A549 (cell line): ENCODE results near the gene ENTPD2. TPM values are rescaled to one million over a fixed set of nuclear protein-coding genes. Genes with fewer than 3 reads are reported as not detected.

Source experiments
- ATAC-seq, 2 experiments: fragments of 200-7000 bp in 1 of 2; fragments of >200 bp in 1 of 2; cut with Nextera tagmentation in 1 of 2; cut with Tn5 transposase in 1 of 2; 3 replicates each; pipeline versions ENCODE4 v1.8.0 to v1.9.1; 2018 to 2020; ENCODE audit warnings: mild to moderate bottlenecking in 1 of 2, moderate library complexity in 1 of 2
- CTCF ChIA-PET: fragments of 300-600 bp; sonication (Branson Sonifier 250); formaldehyde crosslinking; extraction: SDS; loops from one replicate; lab custom pipeline; 2021; ENCODE audit warnings: antibody characterized with exemption, inconsistent platforms; lab: Yijun Ruan, JAX
- POLR2A ChIA-PET: fragments of 350-600 bp; formaldehyde crosslinking; extraction: SDS; loops from one replicate; lab custom pipeline; 2021; ENCODE audit warnings: antibody characterized with exemption, inconsistent platforms; lab: Yijun Ruan, JAX
- DNase-seq, 2 experiments: peaks; one replicate each; pipeline versions ENCODE4 v3.0.0 to v3.0.0-alpha.2; 2011 to 2016; ENCODE audit warnings: low read depth in 1 of 2, low spot score in 1 of 2
- FAIRE-seq: peaks from 2 replicates; lab custom pipeline; 2011; peaks lifted over from hg19 to GRCh38; lab: Jason Lieb, UNC
- H3K27ac ChIP-seq, 2 experiments: fragments of >200 bp; sonication (Bioruptor Twin); formaldehyde crosslinking; 3 replicates each; pipeline ENCODE4 v1.5.1; 2016 to 2017
- H3K4me1 ChIP-seq: fragments of >200 bp; sonication (Bioruptor Twin); formaldehyde crosslinking; 3 replicates; pipeline ENCODE4 v1.6.1; 2016
- H3K4me2 ChIP-seq: fragments of >200 bp; sonication (Bioruptor Twin); formaldehyde crosslinking; 3 replicates; pipeline ENCODE4 v1.6.1; 2016
- H3K4me3 ChIP-seq: fragments of >200 bp; sonication (Bioruptor Twin); formaldehyde crosslinking; 3 replicates; pipeline ENCODE4 v1.5.1; 2016
- H3K9me3 ChIP-seq: fragments of >200 bp; sonication (Bioruptor Twin); formaldehyde crosslinking; 3 replicates; pipeline ENCODE4 v1.6.1; 2016
- ESRRA ChIP-seq: fragments of 150-350 bp; IDR thresholded peaks from 2 replicates; pipeline ENCODE4 v1.6.1; 2014; ENCODE audit warnings: mild to moderate bottlenecking, low read length, borderline replicate concordance
- HOXA7 ChIP-seq: fragments of 250-450 bp; sonication (Bioruptor Pico); IDR thresholded peaks from 2 replicates; pipeline ENCODE4 v1.5.0; 2020; ENCODE audit warnings: mild to moderate bottlenecking, moderate library complexity
- MAX ChIP-seq: IDR thresholded peaks from 2 replicates; pipeline ENCODE4 v1.6.1; 2012
- MYC ChIP-seq: IDR thresholded peaks from 2 replicates; pipeline ENCODE4 v1.6.1; 2012; ENCODE audit warnings: mild to moderate bottlenecking, inconsistent platforms, low read length, improper control_type of control experiment, borderline replicate concordance
- POLR2A ChIP-seq: IDR thresholded peaks from 2 replicates; pipeline ENCODE4 v1.6.1; 2012; ENCODE audit warnings: mild to moderate bottlenecking, low read length
- RAD21 ChIP-seq, 2 experiments: fragments of >200 bp in 1 of 2; sonication (Bioruptor Twin) in 1 of 2; formaldehyde crosslinking in 1 of 2; IDR thresholded peaks in 1 of 2; conservative IDR thresholded peaks in 1 of 2; 2 replicates in 1 of 2; 3 replicates in 1 of 2; pipeline ENCODE4 v1.6.1; 2012 to 2018; ENCODE audit warnings: inconsistent platforms in 1 of 2
- RNF2 ChIP-seq: fragments of 200-600 bp; sonication (generic); IDR thresholded peaks from 2 replicates; pipeline ENCODE4 v1.6.1; 2016; ENCODE audit warnings: low read depth, mild to moderate bottlenecking, antibody characterized with exemption, moderate library complexity, borderline replicate concordance
- SMC3 ChIP-seq: fragments of >200 bp; sonication (Bioruptor Twin); formaldehyde crosslinking; IDR thresholded peaks from 3 replicates; pipeline ENCODE4 v1.6.1; 2018; ENCODE audit warnings: inconsistent platforms
- WGBS: methylation state at CpG from one replicate; pipeline ENCODE4 v1.1.6; 2017; ENCODE audit errors: missing lambda C conversion rate; 5-methylcytosine and 5-hydroxymethylcytosine counted together
- polyA plus RNA-seq, 4 experiments: library from polyadenylated mRNA; depleted of rRNA in 3 of 4; stranded (reverse); fragments of >200 nt; fragmentation: RNase III in 1 of 4; extraction: RNeasy Plus Mini Kit Qiagen cat#74134 plus additional on column Dnase treatment in 1 of 4; gene quantifications; 2 replicates in 3 of 4; 3 replicates in 1 of 4; pipeline ENCODE4 v1.2.3, GENCODE V29; 2011 to 2017
- TF ChIP-seq, protein P1 (sequence below): fragments of >200 bp; sonication (Bioruptor Twin); formaldehyde crosslinking; IDR thresholded peaks from 3 replicates; pipeline ENCODE4 v1.5.1; 2016
- TF ChIP-seq, protein P2 (sequence below): fragments of >200 bp; sonication (Bioruptor Twin); formaldehyde crosslinking; IDR thresholded peaks from 2 replicates; pipeline ENCODE4 v1.6.1; 2016

The ENTPD2 gene
- polyA plus RNA-seq, 2 of the 4 experiments (the other 2 are of a cell fraction), result 0.75 to 1.2 TPM

GRCh38 chr9:137029058-137029936 is 24.6 kb downstream of the ENTPD2 start:
- Histone ChIP-seq H3K4me1 (peaks cover 26% of the 10 kb centered on the region), H3K27ac (peak overlapping the region in 1 of 2 experiments; percentile 92; a peak in 4 of 6 replicates), H3K9me3 (no peaks in the 10 kb centered on the region), H3K4me3 (peak overlapping the region; percentile 74; the same call in 1 of the 3 replicates), H3K4me2 (peak overlapping the region; percentile 100)
- WGBS, result 22% methylated on average over 19 of the region's 19 CpGs
- CTCF ChIA-PET, result interaction anchor here (0.5 to 20.4 kb wide), 83 partner anchors 8 to 341 kb away, joined by 3 to 282 read pairs (median 5); partner anchors contain the start of genes AJM1, ANAPC2, C8G and CLIC3
- ATAC-seq, result peak; percentile 63 to 90
- POLR2A ChIA-PET, result interaction anchor here (1.0 to 1.9 kb wide), 4 partner anchors 17 to 100 kb away, joined by 3 to 8 read pairs (median 4); partner anchors contain the start of genes CLIC3, NPDC1 and PAXX
- peak in 1 of 2 experiments; percentile 49; a peak in 2 of 5 replicates for TF ChIP-seq RAD21 (conservative IDR thresholded peaks at IDR 0.05 in 1 of 2, IDR thresholded peaks at IDR 0.05 in 1 of 2)
- TF ChIP-seq, protein P1, sequence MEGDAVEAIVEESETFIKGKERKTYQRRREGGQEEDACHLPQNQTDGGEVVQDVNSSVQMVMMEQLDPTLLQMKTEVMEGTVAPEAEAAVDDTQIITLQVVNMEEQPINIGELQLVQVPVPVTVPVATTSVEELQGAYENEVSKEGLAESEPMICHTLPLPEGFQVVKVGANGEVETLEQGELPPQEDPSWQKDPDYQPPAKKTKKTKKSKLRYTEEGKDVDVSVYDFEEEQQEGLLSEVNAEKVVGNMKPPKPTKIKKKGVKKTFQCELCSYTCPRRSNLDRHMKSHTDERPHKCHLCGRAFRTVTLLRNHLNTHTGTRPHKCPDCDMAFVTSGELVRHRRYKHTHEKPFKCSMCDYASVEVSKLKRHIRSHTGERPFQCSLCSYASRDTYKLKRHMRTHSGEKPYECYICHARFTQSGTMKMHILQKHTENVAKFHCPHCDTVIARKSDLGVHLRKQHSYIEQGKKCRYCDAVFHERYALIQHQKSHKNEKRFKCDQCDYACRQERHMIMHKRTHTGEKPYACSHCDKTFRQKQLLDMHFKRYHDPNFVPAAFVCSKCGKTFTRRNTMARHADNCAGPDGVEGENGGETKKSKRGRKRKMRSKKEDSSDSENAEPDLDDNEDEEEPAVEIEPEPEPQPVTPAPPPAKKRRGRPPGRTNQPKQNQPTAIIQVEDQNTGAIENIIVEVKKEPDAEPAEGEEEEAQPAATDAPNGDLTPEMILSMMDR, result peak; percentile 67
- TF ChIP-seq SMC3, result peak; percentile 41; the same call in 2 of the 3 replicates
- 0 out of 2 replicates have a peak, but pooled peaks have one; percentile 23 for TF ChIP-seq MAX
- TF ChIP-seq ESRRA, result no peak
- TF ChIP-seq MYC, result no peak
- FAIRE-seq, result no peak
- peak; percentile 67 to 73 for DNase-seq

DNA sequence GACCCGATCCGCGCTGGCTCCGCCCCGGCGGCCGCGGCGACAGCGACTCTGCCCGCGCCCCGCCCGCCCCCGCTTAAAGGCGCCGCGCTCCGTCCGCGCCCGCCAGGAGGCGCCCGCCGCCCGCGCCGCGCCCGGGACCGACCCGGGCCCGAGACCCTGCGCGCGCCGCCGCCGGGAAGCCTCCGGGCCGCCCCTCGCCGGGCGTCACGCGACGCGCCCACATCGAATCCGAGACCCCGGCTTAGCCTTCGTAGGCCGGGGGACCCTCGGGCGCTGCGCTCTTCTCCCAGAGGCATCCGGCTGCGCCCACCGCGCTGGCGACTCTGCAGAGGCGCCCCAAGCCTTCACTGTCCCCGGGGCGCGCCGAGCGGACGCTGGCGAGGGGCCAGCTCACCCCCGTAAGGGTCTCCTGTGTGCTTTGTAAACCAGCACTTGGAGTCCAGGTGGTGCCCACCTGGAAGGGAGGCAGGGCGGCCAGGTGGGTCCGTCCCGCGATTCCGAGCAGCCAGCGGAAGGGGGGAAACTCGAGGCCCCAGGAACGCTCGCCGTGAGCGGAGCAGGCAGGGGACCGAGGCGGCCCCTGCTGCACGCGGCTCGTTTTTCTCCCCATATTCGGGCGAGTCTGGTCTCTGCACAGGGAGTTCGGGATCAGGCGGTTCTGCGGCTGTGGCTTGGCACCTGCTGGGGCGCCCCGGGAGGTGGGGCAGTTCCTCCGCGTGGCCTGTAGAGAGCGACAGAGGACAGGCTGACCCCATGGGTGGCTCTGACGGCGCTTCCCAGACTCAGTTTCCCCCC is 25.4 kb downstream of the ENTPD2 start:
- Histone ChIP-seq H3K9me3 (no peaks in the 10 kb centered on the region), H3K27ac (peak overlapping the region; percentile 82 to 92), H3K4me3 (peak overlapping the region; percentile 74), H3K4me2 (peak overlapping the region; percentile 100), H3K4me1 (peaks cover 25% of the 10 kb centered on the region)
- TF ChIP-seq, protein P1, result peak; percentile 66
- TF ChIP-seq HOXA7, result no peak
- TF ChIP-seq, protein P2, sequence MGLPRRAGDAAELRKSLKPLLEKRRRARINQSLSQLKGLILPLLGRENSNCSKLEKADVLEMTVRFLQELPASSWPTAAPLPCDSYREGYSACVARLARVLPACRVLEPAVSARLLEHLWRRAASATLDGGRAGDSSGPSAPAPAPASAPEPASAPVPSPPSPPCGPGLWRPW, result no peak
- TF ChIP-seq MAX, result 0 out of 2 replicates have a peak, but pooled peaks have one; percentile 8
- peak; percentile 58; the same call in 1 of the 2 replicates for TF ChIP-seq RNF2
- 0 out of 2 replicates have a peak, but pooled peaks have one; percentile 0 for TF ChIP-seq POLR2A
- DNase-seq, result peak in 1 of 2 experiments; percentile 64
- WGBS, result 0% methylated on average over 22 of the region's 98 CpGs
- CTCF ChIA-PET, result interaction anchor here (0.8 to 20.4 kb wide), 74 partner anchors 9 to 340 kb away, joined by 3 to 282 read pairs (median 5); partner anchors contain the start of genes AJM1, C8G, CLIC3 and CYSRT1
- peak; percentile 49 to 69 for ATAC-seq
- no peak for FAIRE-seq
- POLR2A ChIA-PET, result interaction anchor here (1.0 to 1.9 kb wide), 4 partner anchors 18 to 101 kb away, joined by 3 to 8 read pairs (median 4); partner anchors contain the start of genes CLIC3, NPDC1 and PAXX
